Small intestine (tissue), 7 donors: Measurements from ENCODE around the gene ZDHHC7. TPM values are rescaled to one million over a fixed set of nuclear protein-coding genes. Genes with fewer than 3 reads are reported as not detected.
"Not testable (repeated sequence)": the region's sequence is repeated elsewhere in the genome, so short reads cannot be mapped to it uniquely, and the experiment has no call there.

Experiments used
- DNase-seq, 2 donors: peaks; one replicate each; pipeline versions ENCODE4 v3.0.0 to v3.0.0-alpha.2; 2013
- FAIRE-seq: peaks from 2 replicates; lab custom pipeline; 2012; peaks lifted over from hg19 to GRCh38; lab: Jason Lieb, UNC
- H3K27ac ChIP-seq, 3 donors: one replicate each; pipeline ENCODE4 v1.5.1; 2013; ENCODE audit warnings: low read length in 2 of 3, mild to moderate bottlenecking in 2 of 3, control low read depth in 1 of 3, inconsistent platforms in 1 of 3, low read depth in 1 of 3, moderate library complexity in 1 of 3
- H3K27me3 ChIP-seq, 3 donors: one replicate each; pipeline ENCODE4 v1.6.1; 2013; ENCODE audit warnings: low read length in 3 of 3, inconsistent platforms in 1 of 3; ENCODE audit not compliant: control insufficient read depth in 3 of 3, insufficient read depth in 3 of 3
- H3K36me3 ChIP-seq, 3 donors: one replicate each; pipeline ENCODE4 v1.6.1; 2013; ENCODE audit warnings: low read length in 3 of 3, inconsistent platforms in 1 of 3, low read depth in 1 of 3, mild to moderate bottlenecking in 1 of 3, moderate library complexity in 1 of 3; ENCODE audit not compliant: control insufficient read depth in 3 of 3, insufficient read depth in 2 of 3
- H3K4me1 ChIP-seq, 3 donors: one replicate each; pipeline ENCODE4 v1.6.1; 2013; ENCODE audit warnings: low read length in 2 of 3, inconsistent platforms in 1 of 3, low read depth in 1 of 3, mild to moderate bottlenecking in 1 of 3, moderate library complexity in 1 of 3; ENCODE audit not compliant: control insufficient read depth in 3 of 3, insufficient read depth in 2 of 3
- H3K4me3 ChIP-seq, 3 donors: one replicate each; pipeline ENCODE4 v1.5.1; 2013; ENCODE audit warnings: low read length in 3 of 3, control low read depth in 1 of 3, inconsistent platforms in 1 of 3, low read depth in 1 of 3, mild to moderate bottlenecking in 1 of 3, moderate library complexity in 1 of 3
- H3K9me3 ChIP-seq, 2 donors: one replicate each; pipeline ENCODE4 v1.6.1; 2013; ENCODE audit warnings: low read depth in 1 of 2, low read length in 1 of 2; ENCODE audit not compliant: control insufficient read depth in 2 of 2, insufficient read depth in 1 of 2
- WGBS, 3 donors: extraction: QIAGEN DNeasy Blood & Tissue Kit; methylation state at CpG; one replicate each; pipeline ENCODE4 v1.1.7; 2013; 5-methylcytosine and 5-hydroxymethylcytosine counted together
- polyA plus RNA-seq, 4 donors: library from polyadenylated mRNA; stranded (reverse) in 3 of 4; unstranded in 1 of 4; fragments of 200-250 nt in 3 of 4; fragments of 120-200 nt in 1 of 4; gene quantifications; one replicate each; pipeline versions ENCODE4 v1.2.1 to v1.2.3, GENCODE V29; 2013
- donor health status: healthy with polysubstance abuse.
- donor health status: control.
- donor health status: control.
- donor health status: Bipolar disorder and iron deficiency.
- donor health status: healthy.

The ZDHHC7 gene
- polyA plus RNA-seq, 4 donors = 16.5 to 57.5 (median 27.2) TPM

DNA sequence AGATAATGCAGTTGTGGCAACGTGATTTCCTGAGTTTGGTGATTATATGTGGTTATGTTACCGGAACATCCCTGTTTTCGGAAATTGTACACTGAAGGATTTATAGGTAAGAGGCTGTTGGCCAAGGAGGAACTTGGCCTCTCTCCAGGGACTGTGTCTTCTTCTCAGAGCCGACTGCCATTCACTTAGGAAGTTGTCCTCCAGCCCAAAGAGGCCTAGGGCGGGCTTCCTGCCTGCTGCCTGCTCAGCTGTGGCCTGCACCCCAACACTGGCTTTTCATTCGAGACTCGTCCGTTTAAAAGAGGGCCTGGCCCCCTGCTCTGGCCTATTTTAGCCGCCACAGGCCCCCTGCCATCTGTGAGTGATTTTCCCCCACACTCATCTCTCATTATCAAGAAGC lies 64.3 kb downstream of the ZDHHC7 start:
- FAIRE-seq (no peak), DNase-seq (no peak)
- peaks cover 0 to 15% (median 0%) of the 10 kb centered on the region in 3 donors for H3K4me1 ChIP-seq
- H3K9me3 ChIP-seq = peaks cover 0 to 7% of the 10 kb centered on the region in 2 donors
- no peak overlapping the region for H3K27ac ChIP-seq
- no peaks in the 10 kb centered on the region for H3K27me3 ChIP-seq
- 45 to 59% (median 47%) methylated on average over 9 of the region's 9 CpGs for WGBS, 3 donors
- H3K36me3 ChIP-seq = no peaks in the 10 kb centered on the region
- no peak overlapping the region for H3K4me3 ChIP-seq

DNA sequence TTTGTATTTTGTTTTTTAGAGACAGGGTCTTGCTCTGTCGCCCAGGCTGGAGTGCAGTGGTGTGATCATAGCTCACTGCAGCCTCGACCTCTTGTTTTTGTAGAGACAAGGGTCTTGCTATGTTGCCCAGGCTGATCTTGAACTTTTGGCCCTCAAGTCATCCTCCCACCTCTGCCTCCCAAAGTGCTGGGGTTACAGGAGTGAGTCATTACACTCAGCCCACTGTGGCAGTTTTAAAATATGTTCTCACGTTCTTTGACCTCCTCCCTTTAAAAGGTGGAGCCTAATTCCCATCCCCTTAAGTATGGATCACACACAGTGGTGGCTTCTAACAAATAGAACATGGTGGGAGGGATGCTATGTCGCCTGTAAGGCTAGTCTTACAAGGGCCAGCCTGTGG lies 67.7 kb downstream of the ZDHHC7 start:
- no peak for DNase-seq
- Histone ChIP-seq H3K4me1 (peaks cover 0 to 2% (median 0%) of the 10 kb centered on the region in 3 donors), H3K27ac (no peak overlapping the region), H3K27me3 (no peaks in the 10 kb centered on the region), H3K4me3 (no peak overlapping the region), H3K9me3 (peaks cover 0 to 7% of the 10 kb centered on the region in 2 donors), H3K36me3 (no peaks in the 10 kb centered on the region)
- WGBS, 3 donors = 68 to 75% (median 75%) methylated on average over 4 of the region's 4 CpGs
- FAIRE-seq = no peak

DNA sequence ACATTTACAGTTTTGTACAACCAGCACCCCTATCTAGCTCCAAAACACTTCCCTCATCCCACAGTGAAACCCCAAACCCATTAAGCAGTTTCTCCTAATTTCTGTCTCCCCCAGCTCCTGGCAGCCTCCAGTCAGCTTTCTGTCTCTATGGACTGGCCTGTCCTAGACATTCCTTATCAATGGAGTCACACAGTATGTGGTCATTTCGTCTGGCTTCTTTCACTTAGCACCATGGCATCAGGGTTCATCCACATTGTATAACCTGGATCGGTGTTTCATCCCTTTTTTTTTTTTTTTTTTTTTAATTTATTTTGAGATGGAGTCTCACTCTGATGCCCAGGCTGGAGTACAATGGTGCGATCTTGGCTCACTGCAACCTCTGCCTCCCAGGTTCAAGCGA lies 68.5 kb downstream of the ZDHHC7 start:
- FAIRE-seq = no peak
- no peak for DNase-seq
- Histone ChIP-seq H3K4me3 (no peak overlapping the region), H3K27ac (no peak overlapping the region), H3K36me3 (no peaks in the 10 kb centered on the region), H3K27me3 (no peaks in the 10 kb centered on the region), H3K9me3 (peaks cover 0 to 7% of the 10 kb centered on the region in 2 donors), H3K4me1 (no peaks in the 10 kb centered on the region)
- 85 to 94% (median 86%) methylated on average over 4 of the region's 4 CpGs for WGBS, 3 donors

DNA sequence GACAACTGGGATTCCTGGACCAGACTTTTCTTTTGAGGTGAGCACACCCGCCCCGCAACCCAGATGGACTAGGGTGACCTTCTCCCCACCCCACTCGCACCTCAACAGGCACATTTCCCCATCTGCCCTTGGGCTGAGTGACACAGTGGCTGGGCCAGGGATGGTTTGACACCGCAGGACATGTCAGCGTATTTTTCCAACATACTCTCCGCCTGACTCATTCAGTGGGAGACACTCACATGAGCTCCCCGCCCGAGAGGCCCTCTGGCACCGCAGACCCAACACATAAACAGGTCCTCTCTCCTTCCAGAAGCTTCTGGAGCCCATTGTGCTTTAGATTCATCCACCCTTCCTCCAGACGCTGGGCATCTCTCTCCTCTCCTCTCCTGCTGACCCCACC lies 69.4 kb downstream of the ZDHHC7 start:
- Histone ChIP-seq H3K9me3 (peaks cover 0 to 7% of the 10 kb centered on the region in 2 donors), H3K4me3 (no peak overlapping the region), H3K36me3 (no peaks in the 10 kb centered on the region), H3K27me3 (no peaks in the 10 kb centered on the region), H3K4me1 (no peaks in the 10 kb centered on the region), H3K27ac (no peak overlapping the region)
- FAIRE-seq (no peak), DNase-seq (no peak)
- 88 to 91% (median 89%) methylated on average over 10 of the region's 10 CpGs for whole genome bisulfite sequencing, 3 donors

- DNase-seq = no peak
- no peaks in the 10 kb centered on the region for H3K36me3 ChIP-seq
- no peaks in the 10 kb centered on the region for H3K4me1 ChIP-seq
- no peak overlapping the region for H3K27ac ChIP-seq
- H3K4me3 ChIP-seq = no peak overlapping the region
- H3K27me3 ChIP-seq = no peaks in the 10 kb centered on the region
- 79 to 91% (median 87%) methylated on average over 36 to 41 of the region's 41 CpGs for WGBS, 3 donors
- H3K9me3 ChIP-seq = peaks cover 0 to 7% of the 10 kb centered on the region in 2 donors
- no peak for FAIRE-seq
Measured at GRCh38 chr16:84940670-84941551, 70.4 kb downstream of the ZDHHC7 start.

DNA sequence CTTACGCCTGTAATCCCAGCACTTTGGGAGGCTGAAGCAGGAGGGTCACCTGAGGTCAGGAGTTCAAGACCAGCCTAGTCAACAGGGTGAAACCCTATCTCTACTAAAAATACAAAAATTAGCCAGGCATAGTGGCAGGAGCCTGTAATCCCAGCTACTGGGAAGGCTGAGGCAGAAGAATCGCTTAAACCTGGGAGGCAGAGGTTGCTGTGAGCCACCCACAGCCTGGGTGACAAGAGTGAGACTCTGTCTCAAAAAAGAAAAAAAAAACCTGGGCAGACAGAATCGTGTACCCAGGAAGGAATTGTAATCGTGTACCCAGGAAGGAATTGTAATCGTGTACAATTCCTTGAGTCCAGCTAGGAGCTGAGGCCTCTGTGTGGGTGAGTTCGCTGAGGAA lies 72.7 kb downstream of the ZDHHC7 start:
- not testable (repeated sequence) for H3K27me3 ChIP-seq, DNase-seq, H3K9me3 ChIP-seq, FAIRE-seq, H3K4me3 ChIP-seq, H3K36me3 ChIP-seq, H3K4me1 ChIP-seq, H3K27ac ChIP-seq
- 76 to 78% (median 76%) methylated on average over 6 of the region's 6 CpGs for WGBS, 3 donors

DNA sequence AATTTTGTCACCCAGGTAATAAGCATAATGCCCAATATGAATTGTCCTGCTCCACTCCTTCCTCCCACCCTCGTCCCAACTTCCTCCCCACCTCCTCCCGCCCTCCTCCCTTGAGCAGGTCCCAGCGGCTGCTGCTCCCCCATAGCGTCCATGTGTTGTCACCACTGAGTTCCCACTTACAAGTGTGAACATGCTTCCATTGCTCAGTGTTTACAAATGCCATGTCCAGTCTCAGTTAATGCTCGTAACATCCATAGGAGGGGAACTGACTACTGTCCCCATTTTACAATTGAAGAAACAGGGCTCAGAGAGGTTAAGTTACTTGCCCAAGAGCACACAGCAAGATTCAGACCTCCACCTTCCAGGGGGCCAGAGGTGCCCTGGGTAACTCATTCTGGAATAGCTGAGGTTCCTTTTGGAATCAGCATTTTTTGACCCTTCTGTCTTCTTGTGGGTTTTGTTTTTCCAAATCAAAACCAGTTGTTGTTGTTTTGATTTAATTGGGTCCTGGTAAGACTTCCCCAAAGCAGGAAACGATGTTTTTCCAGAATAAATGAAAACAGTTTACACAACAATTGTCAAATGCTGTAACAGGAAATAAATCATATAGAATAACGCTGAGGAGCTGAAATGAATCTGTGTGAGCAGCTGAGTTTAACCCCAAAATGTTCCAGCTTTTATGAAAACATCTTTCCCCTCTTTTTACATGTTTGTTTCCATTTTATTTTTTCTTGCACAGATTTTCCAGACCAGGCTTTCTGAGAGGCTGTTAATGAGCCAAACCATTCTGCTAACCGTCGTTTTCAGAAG lies 73.9 kb downstream of the ZDHHC7 start:
- no peak for FAIRE-seq

DNA sequence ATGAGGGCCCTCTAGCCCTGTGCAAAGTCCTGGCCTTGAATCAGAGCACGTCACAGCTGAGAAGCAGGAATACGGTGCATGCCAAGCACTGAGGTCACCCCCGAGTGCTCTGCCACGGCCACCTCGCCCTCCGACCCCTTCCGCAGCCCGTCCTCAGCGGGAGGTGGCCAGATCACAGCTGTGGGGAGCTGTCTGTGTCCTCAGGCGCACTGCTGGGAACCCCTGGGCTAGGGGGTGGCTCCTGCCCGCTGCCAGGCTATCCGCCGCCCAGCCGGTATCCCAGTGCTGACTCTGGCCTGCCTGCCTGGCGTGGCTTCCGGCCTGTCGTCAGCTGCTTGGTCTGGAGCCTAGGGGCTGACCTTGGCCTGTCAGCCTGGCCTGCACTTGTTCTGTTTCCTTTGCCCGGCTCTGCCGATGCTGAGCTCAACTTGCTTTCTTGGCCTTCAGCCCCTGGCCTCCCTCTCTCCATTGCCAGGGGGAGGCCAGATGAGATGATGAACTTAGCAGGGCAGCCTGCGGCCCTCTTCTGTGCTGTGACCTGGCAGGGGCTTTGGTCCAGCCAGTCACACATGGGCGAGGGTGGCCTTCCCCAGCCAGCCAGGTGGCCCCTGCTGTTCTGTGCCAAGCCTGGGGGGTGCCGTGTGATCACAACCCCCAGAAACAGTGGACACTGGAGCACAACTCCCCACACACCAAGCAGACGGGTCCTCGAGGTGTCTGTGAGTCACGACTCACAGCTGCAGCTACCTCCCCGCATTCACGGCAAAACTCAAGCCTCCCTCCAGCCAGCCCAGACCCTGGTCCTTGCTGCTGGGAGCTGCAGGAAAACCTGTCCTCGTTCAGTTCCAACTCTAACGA lies 77.3 kb downstream of the ZDHHC7 start:
- Histone ChIP-seq H3K9me3 (peaks cover 0 to 3% of the 10 kb centered on the region in 2 donors), H3K27ac (no peak overlapping the region), H3K27me3 (no peaks in the 10 kb centered on the region), H3K36me3 (no peaks in the 10 kb centered on the region), H3K4me3 (no peak overlapping the region), H3K4me1 (peaks cover 0 to under 1% (median 0%) of the 10 kb centered on the region in 3 donors)
- 69 to 78% (median 70%) methylated on average over 29 of the region's 29 CpGs for WGBS, 3 donors
- FAIRE-seq = no peak
- no peak for DNase-seq

More for the DNA sequence above, 73.9 kb downstream of the ZDHHC7 start:
- H3K27ac ChIP-seq = no peak overlapping the region
- H3K27me3 ChIP-seq = no peaks in the 10 kb centered on the region
- WGBS, 3 donors = 61 to 74% (median 66%) methylated on average over 9 of the region's 9 CpGs
- no peaks in the 10 kb centered on the region for H3K4me1 ChIP-seq
- no peak overlapping the region for H3K4me3 ChIP-seq
- no peaks in the 10 kb centered on the region for H3K36me3 ChIP-seq
- DNase-seq = no peak
- peaks cover 0 to under 1% of the 10 kb centered on the region in 2 donors for H3K9me3 ChIP-seq
